Endometrial microvascular endothelial cells (primary cell): Measurements from ENCODE around the gene HIGD1C. TPM values are rescaled to one million over a fixed set of nuclear protein-coding genes. Genes with fewer than 3 reads are reported as not detected.
"Not testable (repeated sequence)": the region's sequence is repeated elsewhere in the genome, so short reads cannot be mapped to it uniquely, and the experiment has no call there.

ENCODE experiments used
- in situ Hi-C: cut with HindIII; loops from 2 replicates; pipeline ENCODE4 v1.10.0; 2017; ENCODE audit warnings: low sequenced_read_pairs, low pct_unique_long_range_greater_than_20kb; ENCODE audit errors: inconsistent ontology term
- total RNA-seq: library from RNA; depleted of rRNA; stranded (reverse); fragments of >200 nt; gene quantifications from one replicate; pipeline ENCODE4 v1.2.3, GENCODE V29; 2015; ENCODE audit errors: inconsistent ontology term

The HIGD1C gene
- total RNA-seq = not detected

DNA sequence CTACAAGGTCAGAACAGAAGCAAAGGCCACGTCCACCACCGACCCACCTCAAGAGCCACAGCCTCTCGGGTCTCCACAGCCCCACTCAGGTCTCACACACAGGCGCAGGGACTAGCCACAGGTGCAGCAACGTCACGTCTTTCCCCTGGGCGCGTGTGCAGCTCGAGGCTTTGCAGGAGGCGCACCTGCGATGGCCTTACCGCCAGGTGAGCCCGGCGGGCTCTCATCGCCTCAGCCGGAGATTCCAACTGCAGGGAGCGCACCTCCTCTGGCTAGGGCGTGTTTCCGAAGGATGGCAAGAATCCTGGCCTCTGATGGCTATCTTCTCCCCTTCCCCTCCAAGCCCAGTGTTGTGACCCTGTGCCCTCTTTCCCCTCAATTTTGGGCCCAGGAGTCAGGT, at the start of gene HIGD1C:
TSS of gene HIGD1C (plus strand) at position 35 of the 400 bp plus-strand sequence. CDS start 1,455 bp downstream, outside the sequence.
- in situ Hi-C loops = no loop called here

DNA sequence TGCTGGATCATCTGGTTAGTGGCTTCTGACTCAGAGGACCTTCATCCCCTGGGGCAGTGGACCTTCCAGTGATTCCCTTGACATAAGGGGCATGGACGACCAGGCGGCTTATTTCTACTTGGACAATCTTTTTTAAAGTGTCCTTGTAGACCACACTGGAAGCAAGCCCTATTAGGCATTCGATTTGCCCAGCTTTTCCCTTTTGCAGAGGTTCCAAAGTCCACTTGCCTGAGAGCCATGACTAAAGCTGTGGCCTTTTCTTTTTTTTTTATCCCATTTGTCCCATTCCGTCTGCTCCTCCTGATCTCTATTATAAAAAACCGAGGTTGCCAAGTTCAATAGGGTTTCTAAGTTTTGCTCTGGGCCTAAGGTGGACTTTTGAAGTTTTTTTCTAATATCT, 43.9 kb upstream of the HIGD1C start:
- in situ Hi-C loops = not testable (repeated sequence)

DNA sequence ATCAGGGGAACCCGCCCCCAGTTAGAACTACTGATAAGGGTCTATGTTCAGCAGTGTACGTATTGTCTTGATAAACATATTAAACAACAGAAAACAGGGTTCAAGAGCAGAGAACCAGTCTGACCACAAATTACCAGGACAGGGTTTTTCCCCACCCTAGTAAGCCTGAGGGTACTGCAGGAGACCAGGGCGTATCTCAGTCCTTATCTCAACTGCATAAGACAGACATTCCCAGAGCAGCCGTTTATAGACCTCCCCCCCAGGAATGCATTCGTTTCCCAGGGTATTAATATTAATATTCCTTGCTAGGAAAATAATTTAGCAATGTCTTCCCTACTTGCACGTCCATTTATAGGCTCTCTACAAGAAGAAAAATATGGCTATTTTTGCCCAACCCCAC, 40.0 kb upstream of the HIGD1C start:
- in situ Hi-C loops = not testable (repeated sequence)

DNA sequence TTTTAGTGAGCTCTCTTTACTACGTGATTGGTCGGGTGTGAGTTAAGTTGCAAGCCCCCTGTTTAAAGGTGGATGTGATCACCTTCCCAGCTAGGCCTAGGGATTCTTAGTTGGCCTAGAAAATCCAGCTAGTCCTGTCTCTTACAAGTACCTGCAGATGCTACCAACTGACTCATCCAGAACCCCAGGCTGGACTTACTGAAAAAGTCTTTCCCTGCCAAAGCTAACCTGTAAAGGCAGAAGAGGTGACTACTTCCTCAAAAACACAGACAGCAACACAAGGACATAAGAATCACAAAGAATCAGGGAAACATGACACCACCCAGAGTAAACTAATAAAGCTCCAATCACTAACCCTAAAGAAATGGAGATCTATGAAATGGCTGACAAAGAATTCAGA, 39.1 kb upstream of the HIGD1C start:
- in situ Hi-C loops = no loop called here

GRCh38 chr12:50914872-50915484, 37.4 kb upstream of the HIGD1C start:
- in situ Hi-C loops = no loop called here

DNA sequence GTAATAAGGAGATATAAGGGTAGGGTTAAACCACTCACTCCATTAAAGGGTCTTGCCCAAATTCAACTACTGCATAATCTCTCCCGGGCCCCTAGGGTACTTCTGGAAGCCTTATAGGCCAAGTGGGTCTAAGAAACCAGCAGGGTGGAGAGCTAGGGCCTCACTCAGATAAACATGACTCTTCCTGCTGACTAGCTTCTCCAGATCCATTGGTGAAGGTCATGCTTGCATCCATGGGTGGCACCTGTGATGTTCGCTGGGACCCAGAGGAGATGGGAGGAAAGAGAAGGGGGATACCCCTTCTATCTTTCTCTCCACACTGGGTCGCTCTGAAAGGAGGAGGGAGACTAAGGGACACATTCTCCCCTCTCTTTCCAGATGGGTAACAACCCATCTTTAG, 36.1 kb upstream of the HIGD1C start:
- in situ Hi-C loops = no loop called here

DNA sequence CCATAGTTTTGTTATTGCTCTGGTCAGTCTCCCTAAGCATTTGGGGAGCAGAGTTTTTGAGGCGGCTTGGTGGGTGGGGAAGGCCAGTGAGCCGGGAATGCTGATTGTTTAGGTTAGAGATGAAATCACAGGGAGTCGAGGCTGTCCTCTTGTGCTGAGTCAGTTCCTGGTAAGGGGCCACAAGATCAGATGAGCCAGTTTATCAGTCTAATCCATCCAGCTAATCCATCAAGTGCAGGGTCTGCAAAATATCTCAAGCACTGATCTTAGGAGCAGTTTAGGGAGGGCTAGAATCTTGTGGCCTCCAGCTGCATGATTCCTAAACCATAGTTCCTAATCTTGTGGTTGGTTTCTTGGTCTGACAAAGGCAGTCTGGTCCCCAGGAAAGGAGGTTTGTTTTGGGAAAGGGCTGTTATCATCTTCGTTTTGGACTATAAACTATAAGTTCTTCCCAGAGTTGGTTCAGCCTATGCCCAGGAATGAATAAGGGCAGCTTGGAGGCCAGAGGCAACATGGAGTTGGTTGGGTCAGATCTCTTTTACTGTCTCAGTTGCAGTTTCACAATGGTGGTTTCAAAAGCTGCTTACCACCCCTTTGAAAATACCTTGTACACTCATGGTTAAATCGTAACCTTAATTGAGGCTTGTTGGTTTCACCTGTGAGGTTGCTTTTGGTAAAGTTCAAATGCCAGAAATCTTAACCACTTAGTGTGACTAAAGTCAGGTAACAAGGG, 33.6 kb upstream of the HIGD1C start:
- in situ Hi-C loops = no loop called here

- in situ Hi-C loops = no loop called here
Measured at GRCh38 chr12:50922820-50923219, 29.5 kb upstream of the HIGD1C start.

DNA sequence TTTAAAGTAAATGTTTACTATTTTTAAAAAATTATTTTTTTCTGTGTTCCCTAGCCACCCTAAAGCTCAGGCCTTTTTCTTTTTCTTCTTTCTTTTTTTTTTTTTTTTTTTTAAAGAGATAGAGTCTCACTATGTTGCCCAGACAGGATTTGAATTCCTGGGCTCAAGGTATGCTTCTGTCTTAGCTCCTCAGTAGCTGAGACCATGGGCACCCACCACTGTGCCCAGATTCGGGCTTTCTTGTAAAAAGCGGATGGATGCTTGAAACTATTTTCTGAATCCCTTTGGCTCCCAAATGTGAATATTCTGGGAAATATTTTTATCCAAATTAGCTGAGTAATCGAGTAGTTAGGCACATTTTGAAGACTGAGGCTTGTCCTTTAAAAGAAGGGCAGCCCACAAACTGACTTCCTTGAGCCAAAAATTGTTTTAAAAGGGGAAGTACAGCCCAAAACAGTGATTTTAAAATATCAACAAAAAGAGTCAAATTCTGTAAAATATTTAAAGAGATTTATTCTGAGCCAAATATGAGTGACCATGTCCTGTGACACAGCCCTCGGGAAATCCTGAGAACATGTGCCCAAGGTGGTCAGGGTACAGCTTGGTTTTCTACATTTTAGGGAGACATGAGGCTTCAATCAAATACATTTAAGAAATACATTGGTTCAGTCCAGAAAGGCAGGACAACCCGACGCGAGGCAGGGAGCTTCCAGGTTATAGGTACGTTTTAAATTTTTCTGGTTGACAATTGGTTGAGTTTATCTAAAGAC, 28.8 kb upstream of the HIGD1C start:
- in situ Hi-C loops = no loop called here

DNA sequence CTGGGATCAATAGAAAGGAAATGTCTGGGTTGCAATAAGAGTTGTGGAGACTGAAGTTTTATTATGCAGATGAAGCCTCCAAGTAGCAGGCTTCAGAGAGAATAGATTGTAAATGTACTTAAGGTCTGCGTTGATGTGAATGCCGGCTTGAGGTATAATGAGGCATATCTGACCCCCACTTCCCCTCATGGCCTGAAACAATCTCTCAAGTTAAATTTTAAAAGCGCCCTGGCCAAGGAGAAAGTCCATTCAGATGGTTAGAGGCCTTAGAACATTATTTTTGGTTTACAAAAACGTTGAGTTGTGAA, 28.3 kb upstream of the HIGD1C start:
- in situ Hi-C loops = no loop called here

GRCh38 chr12:50924439-50925341, 27.7 kb upstream of the HIGD1C start:
- in situ Hi-C loops = no loop called here

- in situ Hi-C loops = no loop called here
Measured at GRCh38 chr12:50925342-50925651, 27.0 kb upstream of the HIGD1C start.

GRCh38 chr12:50925920-50926319, 26.4 kb upstream of the HIGD1C start:
- in situ Hi-C loops = no loop called here

DNA sequence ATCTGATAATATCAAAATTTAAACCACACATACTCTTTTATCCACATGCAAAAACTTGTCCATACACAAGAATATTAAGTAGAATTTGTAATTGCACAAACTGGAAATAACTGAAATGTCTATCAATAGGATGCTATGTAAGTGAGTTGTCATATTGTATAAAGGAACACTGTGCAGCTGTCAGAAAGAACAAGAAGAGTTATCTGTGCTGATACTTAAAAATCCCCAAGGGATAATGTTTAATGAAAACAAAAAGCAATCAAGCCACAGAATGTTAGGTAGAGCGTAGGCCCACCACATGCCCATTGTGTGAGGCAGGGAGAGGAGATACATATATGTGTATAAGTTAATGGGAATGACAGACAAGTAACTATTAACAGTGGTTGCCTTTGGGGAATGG, 25.9 kb upstream of the HIGD1C start:
- in situ Hi-C loops = no loop called here

- in situ Hi-C loops = not testable (repeated sequence)
Measured at GRCh38 chr12:50926932-50927331, 25.4 kb upstream of the HIGD1C start.

DNA sequence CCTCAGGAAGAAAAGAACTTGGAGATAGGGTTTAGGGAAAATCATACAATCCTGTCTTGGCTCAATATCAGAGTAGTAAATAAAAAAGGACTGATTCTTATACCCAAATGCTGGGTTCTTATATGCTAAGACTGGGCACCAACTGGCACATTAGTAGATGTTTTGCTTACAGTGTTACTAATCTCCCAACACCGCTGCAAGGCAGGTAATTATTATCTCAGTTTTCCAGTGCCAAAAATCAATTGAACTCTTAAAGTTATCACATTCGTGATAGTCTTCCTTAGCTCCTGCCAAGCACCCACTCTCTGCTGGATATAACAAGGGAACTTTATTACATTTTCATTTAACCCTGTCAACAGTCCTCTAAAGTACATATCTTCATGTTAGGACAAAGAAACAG, 25.0 kb upstream of the HIGD1C start:
- in situ Hi-C loops = no loop called here

GRCh38 chr12:50927766-50928224, 24.5 kb upstream of the HIGD1C start:
- in situ Hi-C loops = no loop called here

GRCh38 chr12:50928392-50928791, 24.0 kb upstream of the HIGD1C start:
- in situ Hi-C loops = no loop called here

- in situ Hi-C loops = no loop called here
Measured at GRCh38 chr12:50929831-50930230, 22.5 kb upstream of the HIGD1C start.
